ENCODE results near the gene STAT3. TPM values are rescaled to one million over a fixed set of nuclear protein-coding genes. Genes with fewer than 3 reads are reported as not detected.
"Not testable (repeated sequence)": the region's sequence is repeated elsewhere in the genome, so short reads cannot be mapped to it uniquely, and the experiment has no call there.

Gene STAT3
- total RNA-seq, 1 donor: 180 TPM

DNA sequence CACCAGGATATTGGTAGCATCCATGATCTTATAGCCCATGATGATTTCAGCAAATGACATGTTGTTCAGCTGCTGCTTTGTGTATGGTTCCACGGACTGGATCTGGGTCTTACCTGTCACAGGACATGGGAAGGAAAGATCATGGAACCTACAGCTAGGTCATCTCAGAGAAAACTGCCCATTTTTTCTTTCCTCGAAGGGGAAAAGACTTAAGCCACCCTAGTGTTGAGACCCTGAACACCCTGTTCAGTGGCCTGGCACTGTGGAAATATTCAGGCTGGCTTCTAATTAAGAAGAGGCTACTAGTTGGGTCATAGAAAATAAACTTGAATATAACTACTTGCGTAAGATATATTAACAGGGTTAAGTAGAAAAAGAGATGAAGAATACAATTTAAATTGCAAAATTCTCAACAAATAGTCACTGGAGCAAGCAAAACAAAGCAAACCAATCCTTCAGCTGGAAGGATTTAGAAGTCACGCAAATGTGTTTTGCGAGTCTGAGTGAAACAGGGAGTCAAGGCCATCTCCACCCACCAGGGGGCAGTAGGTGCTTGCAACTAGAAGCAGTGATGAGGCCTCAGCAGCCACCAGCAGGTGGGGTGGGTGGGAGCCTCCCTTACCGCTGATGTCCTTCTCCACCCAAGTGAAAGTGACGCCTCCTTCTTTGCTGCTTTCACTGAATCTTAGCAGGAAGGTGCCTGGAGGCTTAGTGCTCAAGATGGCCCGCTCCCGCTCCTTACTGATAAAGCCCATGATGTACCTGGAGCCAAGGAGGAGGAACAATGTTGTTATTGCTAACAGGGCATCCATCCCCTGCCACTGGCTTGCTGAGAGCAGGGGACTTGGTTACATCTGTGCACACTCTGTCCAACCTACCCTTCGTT is 65.6 kb downstream of the STAT3 start:
- TF ChIP-seq, protein P1, sequence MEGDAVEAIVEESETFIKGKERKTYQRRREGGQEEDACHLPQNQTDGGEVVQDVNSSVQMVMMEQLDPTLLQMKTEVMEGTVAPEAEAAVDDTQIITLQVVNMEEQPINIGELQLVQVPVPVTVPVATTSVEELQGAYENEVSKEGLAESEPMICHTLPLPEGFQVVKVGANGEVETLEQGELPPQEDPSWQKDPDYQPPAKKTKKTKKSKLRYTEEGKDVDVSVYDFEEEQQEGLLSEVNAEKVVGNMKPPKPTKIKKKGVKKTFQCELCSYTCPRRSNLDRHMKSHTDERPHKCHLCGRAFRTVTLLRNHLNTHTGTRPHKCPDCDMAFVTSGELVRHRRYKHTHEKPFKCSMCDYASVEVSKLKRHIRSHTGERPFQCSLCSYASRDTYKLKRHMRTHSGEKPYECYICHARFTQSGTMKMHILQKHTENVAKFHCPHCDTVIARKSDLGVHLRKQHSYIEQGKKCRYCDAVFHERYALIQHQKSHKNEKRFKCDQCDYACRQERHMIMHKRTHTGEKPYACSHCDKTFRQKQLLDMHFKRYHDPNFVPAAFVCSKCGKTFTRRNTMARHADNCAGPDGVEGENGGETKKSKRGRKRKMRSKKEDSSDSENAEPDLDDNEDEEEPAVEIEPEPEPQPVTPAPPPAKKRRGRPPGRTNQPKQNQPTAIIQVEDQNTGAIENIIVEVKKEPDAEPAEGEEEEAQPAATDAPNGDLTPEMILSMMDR (IDR thresholded peaks at IDR 0.05; ENCODE audit: insufficient read depth, low read depth, low read length): peak; percentile 100
- no peak overlapping the region for H3K4me3 ChIP-seq (ENCODE audit: low read depth, low read length)
- DNase-seq (ENCODE audit: low read depth): peak; percentile 95

DNA sequence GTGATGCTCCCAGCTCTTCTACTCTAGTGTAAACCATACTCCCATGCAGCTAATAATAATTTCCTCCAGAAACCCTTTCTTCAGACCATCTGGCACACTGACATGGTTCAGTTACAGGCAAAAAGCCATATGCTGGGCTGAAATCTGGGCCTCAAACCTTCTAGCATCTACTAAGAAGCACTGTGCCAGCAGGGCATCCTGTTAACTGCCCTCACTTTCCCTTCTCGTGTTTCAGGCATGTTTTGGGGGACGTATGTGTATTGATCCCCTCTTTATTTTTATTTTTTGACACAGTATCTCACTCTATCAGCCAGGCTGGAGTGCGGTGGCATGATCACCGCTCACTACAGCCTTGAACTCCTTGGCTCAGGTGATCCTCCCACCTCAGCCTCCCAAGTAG is 66.7 kb downstream of the STAT3 start:
- no peak overlapping the region for H3K4me3 ChIP-seq (ENCODE audit: low read depth, low read length)
- TF ChIP-seq, protein P1 (IDR thresholded peaks at IDR 0.05; ENCODE audit: insufficient read depth, low read depth, low read length): no peak
- no peak for DNase-seq (ENCODE audit: low read depth)

DNA sequence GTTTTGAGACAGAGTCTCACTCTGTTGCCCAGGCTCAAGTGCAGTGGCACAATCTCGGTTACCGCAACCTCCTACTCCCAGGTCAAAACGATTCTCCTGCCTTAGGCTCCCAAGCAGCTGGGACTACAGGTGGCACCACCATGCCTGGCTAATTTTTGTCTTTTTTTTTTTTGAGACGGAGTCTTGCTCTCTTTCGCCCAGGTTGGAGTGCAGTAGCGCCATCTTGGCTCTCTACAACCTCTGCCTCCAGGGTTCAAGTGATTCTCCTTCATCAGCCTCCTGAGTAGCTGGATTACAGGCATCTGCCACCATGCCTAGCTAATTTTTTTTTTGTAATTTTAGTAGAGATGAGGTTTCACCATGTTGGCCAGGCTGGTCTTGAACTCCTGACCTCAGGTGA is 70.3 kb downstream of the STAT3 start:
- not testable (repeated sequence) for DNase-seq (ENCODE audit: low read depth); H3K4me3 ChIP-seq (ENCODE audit: low read depth, low read length)

DNA sequence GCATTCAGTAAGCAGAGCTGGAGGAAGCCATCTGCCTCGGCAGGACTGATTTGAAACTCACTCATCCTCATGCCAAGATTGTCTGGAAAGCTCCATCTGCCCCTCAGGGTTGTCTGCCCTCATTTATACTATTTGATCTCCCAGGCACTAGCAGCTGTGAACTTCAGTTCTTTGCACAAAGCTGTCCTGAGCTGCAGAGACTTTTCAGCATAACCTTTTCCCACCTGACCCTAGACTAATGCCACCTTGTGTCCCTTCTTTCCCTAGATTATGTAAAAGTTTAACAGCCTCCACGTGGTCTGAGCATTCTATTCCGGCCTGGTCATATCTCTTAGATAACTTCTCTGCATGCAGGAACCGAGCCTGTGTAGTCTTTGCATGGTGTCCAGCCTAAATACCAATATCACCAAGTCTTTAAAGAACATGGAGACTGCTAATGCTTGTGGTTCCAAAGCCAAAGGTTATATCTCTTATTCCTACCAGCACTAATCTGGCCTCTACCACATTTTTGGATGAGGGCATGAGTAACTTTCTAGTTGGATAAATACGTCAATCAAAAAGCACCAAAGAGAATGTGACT is 70.9 kb downstream of the STAT3 start:
- TF ChIP-seq, protein P1 (IDR thresholded peaks at IDR 0.05; ENCODE audit: insufficient read depth, low read depth, low read length): no peak
- no peak for DNase-seq (ENCODE audit: low read depth)

DNA sequence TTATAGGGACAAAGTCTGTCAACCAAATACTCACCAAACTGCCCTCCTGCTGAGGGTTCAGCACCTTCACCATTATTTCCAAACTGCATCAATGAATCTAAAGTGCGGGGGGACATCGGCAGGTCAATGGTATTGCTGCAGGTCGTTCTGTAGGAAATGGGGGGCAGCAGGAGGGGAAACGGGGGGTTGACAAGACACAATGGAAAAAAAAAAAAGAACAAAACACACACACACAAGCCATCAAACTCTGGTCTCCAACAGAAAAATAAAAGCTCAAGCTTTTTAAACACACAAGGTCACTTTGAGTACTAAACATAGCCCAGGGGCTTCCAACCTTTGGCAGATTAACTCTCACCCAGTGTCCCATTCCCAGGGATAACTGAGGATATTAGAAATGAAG is 71.5 kb downstream of the STAT3 start:
- TF ChIP-seq, protein P1 (IDR thresholded peaks at IDR 0.05; ENCODE audit: insufficient read depth, low read depth, low read length): no peak
- DNase-seq (ENCODE audit: low read depth): no peak
- H3K4me3 ChIP-seq (ENCODE audit: low read depth, low read length): no peak overlapping the region

More for the DNA sequence above, 70.9 kb downstream of the STAT3 start:
- no peak overlapping the region for H3K4me3 ChIP-seq (ENCODE audit: low read depth, low read length)

DNA sequence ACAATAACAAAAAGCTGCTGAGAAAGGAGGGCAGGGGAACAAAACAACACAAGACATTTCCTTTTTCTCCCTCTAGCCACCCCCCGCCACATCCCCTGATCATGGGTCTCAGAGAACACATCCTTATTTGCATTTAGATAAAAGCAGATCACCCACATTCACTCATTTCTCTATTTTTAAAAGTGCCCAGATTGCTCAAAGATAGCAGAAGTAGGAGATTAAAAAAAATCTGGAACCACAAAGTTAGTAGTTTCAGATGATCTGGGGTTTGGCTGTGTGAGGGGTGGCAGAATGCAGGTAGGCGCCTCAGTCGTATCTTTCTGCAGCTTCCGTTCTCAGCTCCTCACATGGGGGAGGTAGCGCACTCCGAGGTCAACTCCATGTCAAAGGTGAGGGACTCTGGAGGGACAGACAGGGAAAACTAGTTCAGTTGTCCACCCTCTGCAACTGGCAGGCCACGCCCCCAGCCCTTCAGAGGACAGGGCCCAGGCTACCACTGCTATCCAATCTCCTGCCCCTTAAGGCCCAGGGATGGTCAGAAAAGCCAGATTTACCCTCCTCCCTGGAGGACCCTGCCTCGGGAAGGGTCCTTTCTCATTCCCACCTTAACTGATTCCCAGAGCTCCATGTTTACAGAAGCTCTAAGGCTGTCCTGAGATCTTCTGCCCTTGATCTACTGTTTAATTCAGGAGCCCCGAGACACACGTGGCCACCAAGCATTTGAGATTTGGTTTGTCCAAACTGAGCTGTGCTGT is 72.7 kb downstream of the STAT3 start:
- DNase-seq (ENCODE audit: low read depth): no peak
- TF ChIP-seq, protein P1 (IDR thresholded peaks at IDR 0.05; ENCODE audit: insufficient read depth, low read depth, low read length): no peak
- no peak overlapping the region for H3K4me3 ChIP-seq (ENCODE audit: low read depth, low read length)
